BLaER1 (cell line): ENCODE results near the gene TYRO3.

Source experiments
- H3K27ac ChIP-seq: shearing (Covaris generic); formaldehyde crosslinking; 2 replicates; pipeline ENCODE4 v1.8.1; 2022
- H3K27me3 ChIP-seq: shearing (Covaris generic); formaldehyde crosslinking; 2 replicates; pipeline ENCODE4 v1.8.1; 2022
- H3K36me3 ChIP-seq: shearing (Covaris generic); formaldehyde crosslinking; 2 replicates; pipeline ENCODE4 v1.8.1; 2022
- H3K4me1 ChIP-seq: shearing (Covaris generic); formaldehyde crosslinking; 2 replicates; pipeline ENCODE4 v1.8.1; 2022
- H3K4me2 ChIP-seq: shearing (Covaris generic); formaldehyde crosslinking; 2 replicates; pipeline ENCODE4 v1.8.1; 2022
- H3K4me3 ChIP-seq: shearing (Covaris generic); formaldehyde crosslinking; 2 replicates; pipeline ENCODE4 v1.8.1; 2022
- H3K9ac ChIP-seq: shearing (Covaris generic); formaldehyde crosslinking; 2 replicates; pipeline ENCODE4 v1.8.1; 2022
- H3K9me3 ChIP-seq: shearing (Covaris generic); formaldehyde crosslinking; 2 replicates; pipeline ENCODE4 v1.8.1; 2022
- H4K20me1 ChIP-seq: shearing (Covaris generic); formaldehyde crosslinking; 2 replicates; pipeline ENCODE4 v1.8.1; 2022
- Cebpa-rat ChIP-seq: shearing (Covaris generic); IDR thresholded peaks from 2 replicates; pipeline ENCODE4 v1.8.1; 2022

TYRO3 gene

DNA sequence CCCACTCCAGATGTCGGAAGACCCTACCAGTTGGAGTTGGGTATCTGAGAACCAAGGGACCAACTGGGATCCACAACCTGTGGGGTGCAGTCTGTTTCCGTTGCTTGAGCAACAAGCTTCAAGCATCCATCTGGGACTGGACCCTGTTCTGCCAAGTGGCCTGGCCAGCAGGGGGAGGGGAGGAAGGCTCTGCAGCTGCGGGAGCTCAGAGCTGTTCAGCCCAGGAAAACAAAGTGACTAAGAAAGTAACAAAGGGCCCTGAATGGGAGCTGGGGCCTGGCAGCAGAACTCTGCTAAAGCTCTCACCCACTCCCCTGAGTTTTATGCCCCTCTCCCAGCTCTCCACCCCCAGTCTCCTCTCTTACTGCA, 2.7 kb downstream of the TYRO3 start:
- Histone ChIP-seq H3K27ac (no peak overlapping the region), H4K20me1 (peaks cover 11% of the 10 kb centered on the region; the same call in 1 of the 2 replicates), H3K36me3 (no peaks in the 10 kb centered on the region), H3K4me2 (peak overlapping the region; percentile 99), H3K27me3 (peaks cover 15% of the 10 kb centered on the region), H3K9me3 (no peaks in the 10 kb centered on the region), H3K9ac (no peak overlapping the region), H3K4me1 (peaks cover 62% of the 10 kb centered on the region), H3K4me3 (no peak overlapping the region)
- no peak for TF ChIP-seq Cebpa-rat

- Histone ChIP-seq H3K9ac (no peak overlapping the region), H3K36me3 (no peaks in the 10 kb centered on the region), H3K4me3 (no peak overlapping the region), H4K20me1 (peaks cover 11% of the 10 kb centered on the region; the same call in 1 of the 2 replicates), H3K4me2 (peak overlapping the region; percentile 99; the same call in 1 of the 2 replicates), H3K27ac (no peak overlapping the region), H3K9me3 (no peaks in the 10 kb centered on the region), H3K4me1 (peaks cover 58% of the 10 kb centered on the region), H3K27me3 (peaks cover 15% of the 10 kb centered on the region)
- no peak for TF ChIP-seq Cebpa-rat
These were observed 3.2 kb downstream of the TYRO3 start for GRCh38 chr15:41562244-41562643.

DNA sequence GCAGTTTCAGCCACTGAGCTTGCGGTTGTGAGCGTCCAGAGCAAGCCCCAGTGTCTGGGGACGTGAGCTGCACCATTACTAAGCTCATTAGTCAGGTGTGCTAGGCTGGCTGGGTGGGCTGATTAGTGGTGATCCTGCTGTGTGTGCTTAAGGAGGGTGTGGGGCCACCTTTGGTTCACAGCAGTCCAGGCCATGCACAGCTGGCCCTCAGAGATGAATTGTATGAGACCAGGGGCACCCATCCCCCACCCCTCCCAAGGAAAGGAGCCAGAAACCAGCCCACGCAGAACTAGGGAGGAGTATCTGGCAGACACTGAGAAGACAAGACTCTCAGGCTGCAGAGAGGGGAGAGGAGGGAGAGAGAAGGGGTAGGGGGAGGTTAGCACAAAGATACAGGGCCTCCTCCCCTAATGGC, 3.8 kb downstream of the TYRO3 start:
- Histone ChIP-seq H3K36me3 (no peaks in the 10 kb centered on the region), H3K27me3 (peaks cover 15% of the 10 kb centered on the region), H3K9ac (no peak overlapping the region), H3K9me3 (no peaks in the 10 kb centered on the region), H3K27ac (no peak overlapping the region), H3K4me2 (no peak overlapping the region), H3K4me1 (peaks cover 52% of the 10 kb centered on the region), H4K20me1 (peaks cover 11% of the 10 kb centered on the region; the same call in 1 of the 2 replicates), H3K4me3 (no peak overlapping the region)
- no peak for TF ChIP-seq Cebpa-rat

DNA sequence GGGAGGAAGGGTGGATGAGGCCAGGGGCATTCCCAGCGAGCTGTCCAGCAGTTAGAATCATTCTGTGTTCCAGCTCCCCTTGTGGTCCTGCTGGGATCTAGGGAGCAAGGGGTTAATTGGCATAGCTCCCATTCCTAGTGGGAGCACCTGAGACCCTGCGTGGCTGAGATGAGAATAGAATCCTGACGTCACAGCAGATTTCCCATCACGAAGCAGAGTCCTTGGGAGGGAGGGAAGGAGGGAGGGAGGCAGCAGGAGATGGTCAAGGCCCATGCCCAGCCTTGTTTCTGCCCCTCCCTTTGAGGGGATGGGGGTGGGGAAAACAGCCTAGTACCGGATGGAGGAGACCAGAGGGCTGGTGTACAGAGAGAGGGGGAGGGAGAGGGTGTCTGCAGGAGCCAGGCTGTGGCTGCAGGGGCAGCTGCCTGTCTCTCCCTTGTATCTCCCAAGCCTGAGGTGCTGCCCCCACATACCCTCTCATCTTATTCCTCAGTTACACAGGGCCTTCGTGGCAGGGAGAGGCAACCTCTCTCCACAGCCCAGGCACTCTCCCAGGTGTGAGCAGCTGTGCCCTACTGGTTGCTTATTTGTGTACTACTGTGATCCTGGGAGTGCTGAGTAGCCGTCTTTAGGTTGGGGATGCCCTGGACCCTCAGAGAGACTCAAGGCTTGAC, 5.4 kb downstream of the TYRO3 start:
- Histone ChIP-seq H3K4me3 (no peak overlapping the region), H3K4me1 (peaks cover 43% of the 10 kb centered on the region), H3K9me3 (no peaks in the 10 kb centered on the region), H3K27me3 (peaks cover 13% of the 10 kb centered on the region), H3K9ac (no peak overlapping the region), H4K20me1 (peaks cover 11% of the 10 kb centered on the region; the same call in 1 of the 2 replicates), H3K4me2 (peak overlapping the region; percentile 1; the same call in 1 of the 2 replicates), H3K36me3 (no peaks in the 10 kb centered on the region), H3K27ac (no peak overlapping the region)
- TF ChIP-seq Cebpa-rat = no peak

DNA sequence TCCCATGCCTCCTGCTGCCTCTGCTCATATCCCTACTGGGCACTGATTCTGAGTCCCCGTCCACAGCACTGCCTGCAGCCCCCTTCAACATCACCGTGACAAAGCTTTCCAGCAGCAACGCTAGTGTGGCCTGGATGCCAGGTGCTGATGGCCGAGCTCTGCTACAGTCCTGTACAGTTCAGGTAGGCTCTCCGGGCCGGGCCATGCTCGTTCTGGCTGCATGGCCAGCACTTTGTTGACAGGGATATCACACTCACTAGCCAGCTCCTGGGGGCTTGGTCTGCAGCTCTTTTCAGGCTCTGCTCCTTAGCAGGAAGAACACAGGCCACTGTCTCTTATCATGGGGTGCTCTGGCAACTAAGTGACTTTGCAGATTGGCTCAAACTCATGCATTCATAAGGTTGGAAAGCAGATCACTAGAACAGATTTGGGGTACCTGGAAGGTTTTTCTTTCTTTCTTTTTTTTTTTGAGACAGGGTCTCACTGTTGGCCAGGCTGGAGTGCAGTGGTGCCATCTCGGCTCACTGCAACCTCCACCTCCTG, 6.0 kb downstream of the TYRO3 start:
- no peak for TF ChIP-seq Cebpa-rat
- Histone ChIP-seq H3K4me1 (peaks cover 37% of the 10 kb centered on the region), H4K20me1 (peaks cover 11% of the 10 kb centered on the region; the same call in 1 of the 2 replicates), H3K4me2 (0 out of 2 replicates have a peak overlapping the region, but pooled peaks have one; percentile 1), H3K4me3 (no peak overlapping the region), H3K9me3 (no peaks in the 10 kb centered on the region), H3K36me3 (no peaks in the 10 kb centered on the region), H3K27ac (no peak overlapping the region), H3K27me3 (peaks cover 7% of the 10 kb centered on the region), H3K9ac (no peak overlapping the region)

DNA sequence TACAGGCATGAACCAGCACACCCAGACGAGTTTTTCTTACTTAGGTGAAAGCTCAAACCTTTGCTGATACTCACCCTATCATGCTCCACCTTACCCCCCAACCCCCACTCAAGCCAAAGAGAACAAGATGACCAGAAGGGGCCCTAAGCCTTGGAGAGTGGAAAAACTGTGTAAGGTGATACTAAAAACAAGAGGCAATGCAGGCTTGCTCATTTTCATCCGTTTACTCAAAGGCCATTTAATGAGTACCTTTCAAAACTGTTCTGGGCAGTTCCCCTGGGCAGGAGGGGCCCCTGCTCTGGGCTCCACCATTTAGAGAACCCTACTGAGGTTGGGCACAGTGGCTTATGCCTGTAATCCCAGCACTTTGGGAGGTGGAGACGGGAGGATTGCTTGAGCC, 6.7 kb downstream of the TYRO3 start:
- no peak overlapping the region for H3K4me2 ChIP-seq
- H3K27ac ChIP-seq = no peak overlapping the region
- H3K36me3 ChIP-seq = no peaks in the 10 kb centered on the region
- no peak overlapping the region for H3K4me3 ChIP-seq
- no peak overlapping the region for H3K9ac ChIP-seq
- peaks cover 7% of the 10 kb centered on the region; the same call in 1 of the 2 replicates for H4K20me1 ChIP-seq
- peaks cover under 1% of the 10 kb centered on the region; the same call in 1 of the 2 replicates for H3K27me3 ChIP-seq
- no peak for TF ChIP-seq Cebpa-rat
- H3K4me1 ChIP-seq = peaks cover 30% of the 10 kb centered on the region
- no peaks in the 10 kb centered on the region for H3K9me3 ChIP-seq

GRCh38 chr15:41566121-41566885, 7.3 kb downstream of the TYRO3 start:
- no peak for TF ChIP-seq Cebpa-rat
- H3K27ac ChIP-seq = no peak overlapping the region
- no peak overlapping the region for H3K4me3 ChIP-seq
- H3K4me1 ChIP-seq = peaks cover 24% of the 10 kb centered on the region
- no peaks in the 10 kb centered on the region for H3K27me3 ChIP-seq
- H3K4me2 ChIP-seq = no peak overlapping the region
- H3K9ac ChIP-seq = no peak overlapping the region
- H4K20me1 ChIP-seq = peaks cover under 1% of the 10 kb centered on the region; the same call in 1 of the 2 replicates
- no peaks in the 10 kb centered on the region for H3K36me3 ChIP-seq
- H3K9me3 ChIP-seq = no peaks in the 10 kb centered on the region

DNA sequence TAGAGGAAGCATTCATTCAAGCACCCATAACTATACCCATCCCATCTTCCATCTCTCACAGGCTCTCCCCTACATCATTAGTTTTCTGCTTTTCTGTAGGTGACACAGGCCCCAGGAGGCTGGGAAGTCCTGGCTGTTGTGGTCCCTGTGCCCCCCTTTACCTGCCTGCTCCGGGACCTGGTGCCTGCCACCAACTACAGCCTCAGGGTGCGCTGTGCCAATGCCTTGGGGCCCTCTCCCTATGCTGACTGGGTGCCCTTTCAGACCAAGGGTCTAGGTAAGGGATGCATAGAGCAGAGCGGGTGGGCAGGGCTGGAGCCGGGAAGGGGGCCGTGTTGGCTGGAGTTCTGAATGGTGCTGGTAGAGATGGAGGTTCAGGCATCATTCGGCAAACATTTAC, 8.2 kb downstream of the TYRO3 start:
- H4K20me1 ChIP-seq = no peaks in the 10 kb centered on the region
- no peaks in the 10 kb centered on the region for H3K36me3 ChIP-seq
- no peak overlapping the region for H3K9ac ChIP-seq
- H3K27ac ChIP-seq = no peak overlapping the region
- no peak for TF ChIP-seq Cebpa-rat
- H3K9me3 ChIP-seq = no peaks in the 10 kb centered on the region
- no peak overlapping the region for H3K4me3 ChIP-seq
- H3K27me3 ChIP-seq = no peaks in the 10 kb centered on the region
- peaks cover 15% of the 10 kb centered on the region for H3K4me1 ChIP-seq
- H3K4me2 ChIP-seq = no peak overlapping the region

DNA sequence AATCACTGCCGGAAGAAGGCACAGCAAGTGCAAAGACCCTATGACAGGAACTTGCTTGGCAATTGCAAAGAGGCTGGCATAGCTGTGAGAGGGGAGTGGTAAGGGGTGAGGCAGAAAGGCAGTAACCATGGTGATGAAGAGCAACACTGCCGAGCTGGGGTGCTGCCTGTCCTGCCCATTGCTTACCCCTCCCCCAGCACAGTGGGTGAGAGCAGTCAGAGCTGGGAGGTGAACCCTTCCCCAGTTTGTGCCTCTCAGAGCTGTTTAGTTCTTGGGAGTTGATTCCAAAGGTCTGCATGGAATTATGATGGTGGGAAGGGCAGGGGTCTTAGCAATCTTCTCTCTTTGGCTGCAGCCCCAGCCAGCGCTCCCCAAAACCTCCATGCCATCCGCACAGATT, 8.8 kb downstream of the TYRO3 start:
- H3K4me1 ChIP-seq = peaks cover 13% of the 10 kb centered on the region
- H3K4me2 ChIP-seq = no peak overlapping the region
- H3K36me3 ChIP-seq = no peaks in the 10 kb centered on the region
- no peaks in the 10 kb centered on the region for H3K9me3 ChIP-seq
- no peaks in the 10 kb centered on the region for H4K20me1 ChIP-seq
- no peak overlapping the region for H3K4me3 ChIP-seq
- H3K27ac ChIP-seq = no peak overlapping the region
- H3K27me3 ChIP-seq = no peaks in the 10 kb centered on the region
- H3K9ac ChIP-seq = no peak overlapping the region
- TF ChIP-seq Cebpa-rat = no peak
